GM18511 (cell line): ENCODE measurements around the gene IFNA4.
A peak's percentile ranks its signal among the peaks of the same experiment; 100 is the strongest.
"Not testable (repeated sequence)": the region's sequence is repeated elsewhere in the genome, so short reads cannot be mapped to it uniquely, and the experiment has no call there.

Experiments
- ATAC-seq: cut with Tn5 transposase; IDR thresholded peaks from one replicate; pipeline ENCODE4 v1.9.1; 2021; ENCODE audit warnings: mild to moderate bottlenecking, moderate library complexity; ENCODE audit not compliant: unreplicated experiment

Gene IFNA4

DNA sequence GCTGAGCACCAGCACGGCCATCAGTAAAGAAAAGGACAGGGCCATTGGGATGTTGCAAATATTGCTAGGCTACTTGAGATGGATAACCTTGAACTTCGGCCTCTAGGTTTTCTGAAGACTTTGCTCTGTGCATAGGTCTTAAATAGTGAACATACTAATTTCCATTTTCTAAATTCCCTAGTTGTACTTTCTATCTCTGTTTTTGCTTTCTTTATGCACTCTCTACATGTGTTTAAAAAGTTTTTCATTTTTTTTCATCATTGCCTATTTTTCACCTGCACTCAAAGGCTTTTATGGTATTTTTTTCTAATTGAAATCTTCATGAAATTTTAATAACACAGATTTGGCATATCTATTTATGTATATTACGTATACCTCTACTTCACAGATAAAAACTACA lies at the start of gene IFNA4:
TSS of gene IFNA4 (minus strand) at position 101 of the 400 bp plus-strand sequence. CDS start at position 45, 56 bp downstream.
- not testable (repeated sequence) for ATAC-seq

DNA sequence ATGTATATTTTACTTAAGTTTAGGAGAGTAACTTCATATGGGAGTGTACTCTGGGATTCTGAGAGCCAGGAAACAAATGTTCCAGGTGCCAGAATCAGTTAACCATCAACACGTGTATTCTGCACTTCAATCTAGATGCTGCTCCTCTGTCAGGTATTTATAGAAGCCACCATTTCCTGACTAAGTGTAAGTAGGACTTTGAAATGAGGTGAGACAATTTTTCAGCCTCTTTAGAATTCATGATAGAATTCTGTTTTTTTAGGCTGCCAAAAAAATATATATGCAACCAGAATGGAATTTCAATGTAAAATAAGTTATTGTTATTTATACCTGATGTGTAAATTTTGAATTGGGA lies 49.0 kb upstream of the IFNA4 start:
- not testable (repeated sequence) for ATAC-seq

DNA sequence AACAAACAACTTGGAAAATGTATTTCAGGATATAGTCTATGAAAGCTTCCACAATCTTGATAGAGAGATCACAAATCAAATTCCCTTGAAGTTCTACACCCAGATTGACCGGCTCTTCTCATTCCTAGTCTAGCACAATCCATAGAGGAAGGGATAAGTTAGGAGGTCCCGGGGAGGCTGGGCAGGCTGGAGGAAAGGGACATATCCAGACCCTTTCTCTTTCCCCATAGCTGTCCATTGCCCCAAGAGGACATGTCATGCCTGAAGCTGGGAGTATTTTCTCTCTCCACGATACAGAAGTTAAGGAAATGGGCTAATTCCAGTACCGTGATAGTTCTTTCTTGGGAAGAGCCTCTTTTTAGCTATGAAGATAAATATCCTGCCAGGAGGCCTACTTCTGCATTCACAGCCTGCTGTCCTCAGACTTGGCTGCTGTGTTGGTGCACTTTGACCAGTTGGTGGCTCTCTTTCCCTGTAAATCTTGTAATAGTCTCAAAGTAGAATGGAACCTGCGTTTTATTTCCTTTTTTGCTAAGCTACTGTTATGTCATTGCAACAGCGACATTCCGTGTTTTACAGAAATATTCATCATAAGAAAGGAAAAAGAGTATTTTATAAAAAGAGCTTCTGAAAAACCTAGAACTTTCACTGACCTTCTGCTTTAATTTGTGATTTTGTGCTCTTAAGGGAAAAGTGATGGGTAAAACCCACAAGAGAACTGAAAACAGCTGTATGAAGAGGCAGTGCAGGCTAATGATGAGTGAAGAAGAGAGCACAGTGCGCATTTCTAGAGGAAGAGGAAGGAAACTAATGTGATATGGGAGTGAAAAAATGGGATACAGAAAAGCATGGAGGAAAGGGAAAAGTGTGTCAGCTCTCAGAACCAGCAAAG lies 48.3 kb upstream of the IFNA4 start:
- ATAC-seq = peak; percentile 89

GRCh38 chr9:21234153-21234687 lies 46.8 kb upstream of the IFNA4 start:
- no peak for ATAC-seq

DNA sequence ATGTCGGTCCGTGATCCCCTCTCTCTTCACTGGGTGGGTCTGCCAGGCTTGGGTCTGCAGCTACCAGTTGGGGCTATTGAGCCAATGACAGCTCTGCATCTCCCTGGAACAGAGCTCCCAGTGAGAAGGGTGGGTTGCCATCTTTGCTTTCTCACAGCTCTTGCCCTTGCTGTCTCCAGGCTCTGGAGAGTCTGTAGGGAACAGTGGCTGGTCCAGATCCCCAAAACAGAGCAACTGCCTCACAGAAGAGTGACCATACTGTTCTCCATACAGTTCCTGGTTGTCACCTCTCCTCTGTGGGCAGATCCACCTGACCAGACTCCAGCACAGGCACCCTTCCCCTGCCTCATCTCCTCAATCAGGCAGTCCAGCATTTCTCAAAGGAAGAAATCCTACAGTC lies 45.9 kb upstream of the IFNA4 start:
- no peak for ATAC-seq

DNA sequence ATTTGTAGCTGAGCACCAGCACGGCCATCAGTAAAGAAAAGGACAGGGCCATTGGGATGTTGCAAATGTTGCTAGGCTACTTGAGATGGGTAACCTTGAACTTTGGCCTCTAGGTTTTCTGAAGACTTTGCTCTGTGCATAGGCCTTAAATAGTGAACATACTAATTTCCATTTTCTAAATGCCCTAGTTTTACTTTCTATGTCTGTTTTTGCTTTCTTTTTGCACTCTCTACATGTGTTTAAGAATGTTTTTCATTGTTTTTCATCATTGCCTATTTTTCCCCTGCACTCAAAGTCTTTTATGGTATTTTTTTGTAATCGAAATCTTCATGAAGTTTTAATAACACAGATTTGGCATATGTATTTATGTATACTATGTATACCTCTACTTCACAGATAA lies 40.7 kb upstream of the IFNA4 start, which contains the start of gene IFNA17:
TSS of gene IFNA17 (minus strand) at position 101 of the 400 bp plus-strand sequence. CDS start at position 52, 49 bp downstream.
- ATAC-seq = no peak

DNA sequence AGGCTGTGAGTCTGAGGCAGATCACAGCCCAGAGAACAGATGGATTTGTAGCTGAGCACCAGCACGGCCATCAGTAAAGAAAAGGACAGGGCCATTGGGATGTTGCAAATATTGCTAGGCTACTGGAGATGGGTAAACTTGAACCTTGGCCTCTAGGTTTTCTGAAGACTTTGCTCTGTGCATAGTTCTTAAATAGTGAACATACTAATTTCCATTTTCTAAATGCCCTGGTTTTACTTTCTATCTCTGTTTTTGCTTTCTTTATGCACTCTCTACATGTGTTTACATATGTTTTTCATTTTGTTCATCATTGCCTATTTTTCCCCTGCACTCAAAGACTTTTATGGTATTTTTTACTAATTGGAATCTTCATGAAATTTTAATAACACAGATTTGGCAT lies 29.8 kb upstream of the IFNA4 start, which contains the start of gene IFNA16:
TSS of gene IFNA16 (minus strand) at position 101 of the 400 bp plus-strand sequence. CDS start at position 95, 6 bp downstream.
- not testable (repeated sequence) for ATAC-seq

GRCh38 chr9:21213411-21214326 lies 26.3 kb upstream of the IFNA4 start:
- ATAC-seq = peak; percentile 75

DNA sequence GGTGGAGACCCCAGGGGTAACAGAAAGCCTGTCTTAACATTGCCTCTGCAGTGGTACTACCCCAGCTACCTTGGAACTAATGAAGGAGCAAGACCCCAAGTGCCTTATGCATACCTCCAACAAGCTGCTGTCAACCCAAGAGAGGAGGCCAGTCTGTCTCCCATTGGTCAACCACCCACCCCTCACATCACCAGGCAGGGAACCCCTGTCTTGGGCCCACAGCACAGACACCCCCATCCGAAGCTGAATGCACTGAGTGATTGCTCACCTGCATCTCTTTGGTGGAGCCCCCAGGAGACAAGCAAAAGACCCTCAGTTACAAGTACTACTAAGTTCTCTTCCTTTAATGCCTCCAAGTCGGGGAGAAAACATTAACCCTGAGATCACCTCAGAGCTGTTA lies 24.8 kb upstream of the IFNA4 start:
- not testable (repeated sequence) for ATAC-seq

GRCh38 chr9:21210782-21211181 lies 23.4 kb upstream of the IFNA4 start:
- not testable (repeated sequence) for ATAC-seq

DNA sequence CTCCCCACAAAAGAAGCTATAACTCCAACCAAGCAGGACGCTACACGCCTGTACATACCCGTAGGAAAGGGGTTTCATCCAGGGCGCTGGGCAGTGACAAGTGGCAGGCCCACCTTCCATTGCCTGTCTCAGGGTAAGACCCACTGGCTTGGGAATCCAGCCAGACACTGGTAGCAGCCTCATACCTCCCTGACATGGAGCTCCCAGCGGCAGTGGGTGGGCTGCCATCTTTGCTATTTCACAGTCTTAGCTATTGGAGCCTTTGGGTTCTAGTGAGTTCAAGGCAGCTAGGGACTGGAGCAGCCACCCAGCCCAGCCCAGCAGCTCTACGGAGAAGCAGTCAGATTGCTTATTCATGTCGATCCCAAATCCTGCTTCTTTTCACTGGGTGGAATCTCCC lies 22.9 kb upstream of the IFNA4 start:
- ATAC-seq = no peak

DNA sequence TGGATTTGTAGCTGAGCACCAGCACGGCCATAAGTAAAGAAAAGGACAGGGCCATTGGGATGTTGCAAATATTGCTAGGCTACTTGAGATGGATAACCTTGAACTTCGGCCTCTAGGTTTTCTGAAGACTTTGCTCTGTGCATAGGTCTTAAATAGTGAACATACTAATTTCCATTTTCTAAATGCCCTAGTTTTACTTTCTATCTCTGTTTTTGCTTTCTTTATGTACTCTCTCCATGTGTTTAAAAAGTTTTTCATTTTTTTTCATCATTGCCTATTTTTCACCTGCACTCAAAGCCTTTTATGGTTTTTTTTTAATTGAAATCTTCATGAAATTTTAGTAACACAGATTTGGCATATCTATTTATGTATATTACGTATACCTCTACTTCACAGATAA lies 19.7 kb upstream of the IFNA4 start, which contains the start of gene IFNA10:
TSS of gene IFNA10 (minus strand) at position 101 of the 400 bp plus-strand sequence. CDS start at position 55, 46 bp downstream.
- ATAC-seq = not testable (repeated sequence)

GRCh38 chr9:21205204-21205603 lies 17.8 kb upstream of the IFNA4 start:
- no peak for ATAC-seq

- not testable (repeated sequence) for ATAC-seq
These were observed 14.7 kb upstream of the IFNA4 start, which contains the start of gene IFNA7 for GRCh38 chr9:21202105-21202504. Gene IFNA7, minus strand, starts transcription at chr9:21202205. Its CDS starts 40 bp downstream, at chr9:21202165.

DNA sequence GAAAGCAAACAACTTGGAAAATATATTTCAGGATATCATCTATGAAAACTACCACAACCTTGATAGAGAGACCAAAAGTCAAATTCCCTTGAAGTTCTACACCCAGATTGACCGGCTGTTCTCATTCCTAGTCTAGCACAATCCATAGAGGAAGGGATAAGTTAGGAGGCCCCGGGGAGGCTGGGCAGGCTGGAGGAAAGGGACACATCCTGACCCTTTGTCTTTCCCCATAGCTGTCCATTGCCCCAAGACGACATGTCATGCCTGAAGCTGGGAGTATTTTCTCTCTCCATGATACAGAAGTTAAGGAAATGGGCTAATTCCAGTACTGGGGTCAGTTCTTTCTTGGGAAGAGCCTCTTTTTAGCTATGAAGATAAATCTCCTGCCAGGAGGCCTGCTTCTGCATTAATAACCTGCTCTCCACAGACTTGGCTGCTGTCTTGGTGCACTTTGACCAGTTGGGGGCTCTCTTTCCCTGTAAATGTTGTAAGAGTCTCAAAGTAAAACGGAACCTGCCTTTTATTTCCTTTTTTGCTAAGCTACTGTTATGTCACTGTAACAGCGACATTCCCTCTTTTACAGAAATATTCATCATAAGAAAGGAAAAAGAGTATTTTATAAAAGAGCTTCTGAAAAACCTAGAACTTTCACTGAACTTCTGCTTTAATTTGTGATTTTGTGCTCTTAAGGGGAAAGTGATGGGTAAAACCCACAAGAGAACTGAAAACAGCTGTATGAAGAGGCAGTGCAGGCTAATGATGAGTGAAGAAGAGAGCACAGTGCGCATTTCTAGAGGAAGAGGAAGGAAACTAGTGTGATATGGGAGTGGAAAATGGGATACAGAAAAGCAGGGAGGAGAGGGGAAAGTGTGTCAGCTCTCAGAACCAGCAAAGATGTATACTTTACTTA lies 7.7 kb upstream of the IFNA4 start:
- ATAC-seq = peak; percentile 97

GRCh38 chr9:21182810-21183736 lies 4.3 kb downstream of the IFNA4 start:
- ATAC-seq = peak; percentile 97

GRCh38 chr9:21174671-21175070 lies 12.7 kb downstream of the IFNA4 start:
- no peak for ATAC-seq

DNA sequence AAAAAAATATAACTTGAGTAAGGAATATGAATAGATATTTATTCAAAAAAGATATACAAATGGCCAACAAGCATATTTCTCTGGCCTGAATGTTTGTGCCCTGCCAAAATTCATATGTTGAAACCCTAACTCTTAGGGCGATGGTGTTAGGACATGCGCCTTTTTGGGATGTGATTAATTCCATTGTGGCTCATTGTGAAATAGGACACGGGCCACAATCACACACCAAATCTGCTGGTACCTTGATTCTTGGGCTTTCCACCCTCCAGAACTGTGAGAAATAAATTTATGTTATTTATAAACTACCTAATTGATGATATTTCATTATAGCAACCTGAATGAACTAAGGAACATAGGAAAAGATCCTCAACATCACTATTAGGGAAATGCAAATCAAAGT lies 15.2 kb downstream of the IFNA4 start:
- no peak for ATAC-seq

- ATAC-seq = no peak
These were observed 16.0 kb downstream of the IFNA4 start for GRCh38 chr9:21171351-21171750.
